Measurements from ENCODE around the gene PTPRN2.
A peak's percentile ranks its signal among the peaks of the same experiment; 100 is the strongest.
"Not testable (repeated sequence)": the region's sequence is repeated elsewhere in the genome, so short reads cannot be mapped to it uniquely, and the experiment has no call there.

The PTPRN2 gene

DNA sequence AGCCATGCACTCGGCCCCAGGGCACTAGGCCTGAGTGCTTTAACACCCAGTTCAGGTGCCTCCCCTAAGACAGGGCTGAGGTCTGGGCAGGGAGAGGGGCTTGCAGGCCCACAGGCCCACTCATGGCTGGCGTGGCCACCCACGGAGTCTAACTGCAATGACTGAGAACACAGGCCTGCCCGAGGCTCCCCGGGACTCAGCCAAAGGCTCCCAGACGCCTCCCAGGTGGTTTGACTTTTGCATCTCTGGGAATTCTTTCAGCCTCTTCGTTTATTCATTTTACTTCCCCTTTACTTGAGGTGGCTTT lies 37.3 kb downstream of the PTPRN2 start:
- no peak for FAIRE-seq

- peak; percentile 50 for FAIRE-seq
Measured at GRCh38 chr7:158549616-158550393, 37.8 kb downstream of the PTPRN2 start.

- no peak for FAIRE-seq
Measured at GRCh38 chr7:158549176-158549615, 38.4 kb downstream of the PTPRN2 start.

GRCh38 chr7:158548726-158549125 lies 38.9 kb downstream of the PTPRN2 start:
- FAIRE-seq: no peak

- FAIRE-seq: no peak
Measured at GRCh38 chr7:158547817-158548216, 39.8 kb downstream of the PTPRN2 start.

DNA sequence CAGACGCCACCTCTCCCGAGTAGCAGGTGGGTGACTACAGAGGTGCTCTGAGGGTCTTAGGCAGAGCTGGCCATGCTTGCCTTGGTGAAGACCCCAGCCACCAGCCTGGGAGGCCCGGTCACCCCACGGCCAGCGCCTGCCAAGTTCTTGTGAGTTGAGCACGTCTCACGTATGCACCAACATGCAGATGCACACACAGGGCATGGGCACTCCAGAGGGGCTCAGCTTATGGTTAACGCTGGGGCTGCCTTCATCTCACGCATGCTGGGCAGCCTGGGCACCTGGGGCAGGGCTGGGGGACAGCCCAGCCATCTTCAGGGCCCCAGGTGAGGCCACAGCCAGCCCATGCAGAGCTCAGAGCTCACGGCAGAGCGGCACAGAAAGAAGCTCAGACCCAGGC lies 41.0 kb downstream of the PTPRN2 start:
- no peak for FAIRE-seq

DNA sequence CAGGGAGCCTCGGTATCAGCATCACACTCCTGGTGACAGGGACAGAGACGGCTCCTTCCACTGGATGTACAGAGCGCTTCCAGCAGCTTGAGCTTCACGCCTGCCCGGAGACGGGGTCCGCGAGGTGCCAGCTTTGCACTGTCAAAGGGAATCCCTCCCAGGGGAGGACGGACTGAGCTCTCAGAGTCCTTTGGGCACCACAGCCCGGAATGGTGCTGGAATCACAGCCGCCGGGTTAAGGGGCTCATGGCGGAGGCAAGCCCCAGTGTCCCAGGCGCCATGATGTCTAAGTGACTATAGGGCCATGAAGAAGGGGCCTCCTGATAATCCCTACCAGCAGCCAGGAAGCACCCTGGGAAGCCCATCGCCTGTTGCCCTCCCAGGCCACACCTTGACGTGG lies 41.4 kb downstream of the PTPRN2 start:
- FAIRE-seq: no peak

DNA sequence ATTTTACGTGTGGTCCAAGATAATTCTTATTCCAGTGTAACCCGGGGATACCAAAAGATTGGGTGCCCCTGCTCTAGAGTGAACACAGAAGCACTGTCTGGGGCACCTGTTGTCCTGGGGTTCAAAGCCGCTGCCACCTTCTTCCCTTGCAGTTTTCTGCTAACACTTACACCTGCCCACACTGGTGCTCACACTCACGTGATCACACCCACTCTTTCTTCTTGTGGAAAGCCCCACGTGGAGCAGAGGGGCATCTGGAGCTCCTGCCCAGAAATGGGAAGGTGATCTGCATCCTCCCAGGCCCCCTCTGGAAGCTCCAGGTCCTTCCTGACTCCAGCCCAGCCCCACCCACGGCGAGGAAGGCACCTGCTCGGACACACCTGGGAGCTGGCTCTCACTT lies 42.9 kb downstream of the PTPRN2 start:
- FAIRE-seq: no peak

DNA sequence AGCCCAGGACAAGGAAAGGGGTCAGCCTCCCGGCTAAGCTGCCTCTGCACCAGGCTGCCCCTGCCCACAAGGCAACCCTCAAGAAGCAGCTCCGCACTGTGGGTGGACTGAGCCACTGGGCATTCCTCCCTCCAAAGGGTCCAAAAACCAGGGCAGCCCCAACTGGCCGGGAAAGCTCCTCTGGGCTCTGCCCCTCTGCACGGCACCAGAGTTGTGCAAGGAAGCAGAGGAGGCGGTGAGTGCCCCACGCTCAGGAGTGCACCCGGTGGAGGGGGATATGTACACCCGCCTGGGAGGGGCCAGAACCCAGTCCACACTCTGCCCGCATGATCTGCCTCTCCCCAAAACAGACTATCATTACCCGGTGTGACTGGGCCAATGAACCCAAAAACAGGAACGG lies 43.8 kb downstream of the PTPRN2 start:
- no peak for FAIRE-seq

DNA sequence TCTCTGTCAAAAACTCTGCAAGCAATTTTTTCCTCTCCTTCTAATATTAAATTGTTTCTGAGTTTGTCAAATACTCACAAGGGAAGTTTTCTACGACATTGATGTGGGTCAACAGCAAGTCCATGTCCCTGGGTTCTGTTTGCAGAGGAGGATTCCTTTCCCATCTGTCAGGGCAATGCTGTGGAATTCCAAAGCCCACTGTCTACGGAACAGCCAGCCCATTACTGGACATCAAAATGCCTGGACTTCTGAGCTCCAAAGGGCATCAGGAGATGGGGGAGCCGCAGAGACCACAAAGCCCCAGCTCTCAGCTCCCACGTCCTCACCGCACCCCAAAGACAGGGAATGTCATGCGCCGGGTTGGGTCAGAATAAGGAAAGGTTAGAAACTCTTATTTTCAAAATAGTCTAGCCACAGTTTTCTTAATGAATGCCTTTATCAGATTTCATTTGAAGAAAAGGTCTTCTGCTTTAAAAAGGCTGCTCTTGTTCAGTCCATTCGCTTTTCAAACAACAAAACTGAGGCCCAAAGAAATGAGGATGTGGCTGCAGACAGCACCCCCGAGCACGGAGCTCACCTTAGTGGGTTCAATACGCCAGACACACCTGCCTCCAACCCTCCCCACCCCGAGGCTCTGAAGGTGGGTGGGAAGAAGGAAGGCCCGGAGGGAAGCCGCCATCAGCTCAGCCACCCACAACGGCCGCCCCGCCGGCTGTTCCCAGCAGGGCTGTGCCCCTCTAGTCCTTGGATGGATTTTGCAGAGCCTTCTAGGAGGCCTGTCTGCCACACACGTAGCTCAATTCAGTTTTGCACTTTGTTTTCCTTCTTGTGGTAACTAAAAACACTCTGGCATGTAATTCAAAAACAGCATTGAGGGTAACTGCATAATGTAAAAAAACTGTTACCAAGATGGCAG lies 44.7 kb downstream of the PTPRN2 start:
- no peak for FAIRE-seq

- FAIRE-seq: no peak
Measured at GRCh38 chr7:158541346-158542010, 46.1 kb downstream of the PTPRN2 start.

GRCh38 chr7:158539711-158540146 lies 47.9 kb downstream of the PTPRN2 start:
- no peak for FAIRE-seq

DNA sequence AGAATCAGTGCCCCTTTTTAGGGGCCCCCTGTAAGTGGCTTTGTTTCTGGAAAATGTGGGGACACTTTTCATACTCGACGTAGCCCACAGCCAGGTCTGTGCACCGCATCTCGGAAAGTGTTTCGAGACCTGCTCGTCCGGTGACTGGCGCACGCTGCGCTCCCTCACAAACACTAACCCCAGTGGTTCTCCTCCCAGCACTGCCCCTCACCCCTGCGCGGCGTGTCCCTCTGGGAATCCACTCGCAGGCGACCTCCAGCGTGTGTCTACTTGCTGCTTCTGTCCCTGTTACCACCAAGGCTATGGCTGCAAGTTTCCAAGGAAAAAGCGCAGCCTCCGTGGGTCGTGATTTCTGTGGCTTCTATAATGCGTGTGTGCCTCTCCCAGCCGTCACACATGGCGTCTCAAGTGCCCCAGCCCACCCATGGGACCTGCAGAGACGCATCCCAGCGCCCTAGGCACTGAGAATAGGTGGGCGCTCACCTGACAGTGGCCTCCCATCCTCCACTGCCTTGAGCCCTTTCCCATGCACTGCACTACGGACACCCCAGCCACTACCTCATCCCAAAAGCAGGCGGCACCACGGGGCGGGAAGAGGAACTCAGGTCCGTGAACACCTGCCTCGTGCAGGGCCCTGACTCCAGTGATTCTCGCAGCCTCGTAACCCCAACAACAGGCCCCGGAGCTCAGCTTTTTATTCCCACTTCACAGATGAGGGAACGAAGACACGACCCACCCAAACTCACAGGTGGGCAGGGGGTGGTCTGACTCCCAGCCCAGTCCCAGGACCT lies 49.3 kb downstream of the PTPRN2 start:
- no peak for FAIRE-seq

DNA sequence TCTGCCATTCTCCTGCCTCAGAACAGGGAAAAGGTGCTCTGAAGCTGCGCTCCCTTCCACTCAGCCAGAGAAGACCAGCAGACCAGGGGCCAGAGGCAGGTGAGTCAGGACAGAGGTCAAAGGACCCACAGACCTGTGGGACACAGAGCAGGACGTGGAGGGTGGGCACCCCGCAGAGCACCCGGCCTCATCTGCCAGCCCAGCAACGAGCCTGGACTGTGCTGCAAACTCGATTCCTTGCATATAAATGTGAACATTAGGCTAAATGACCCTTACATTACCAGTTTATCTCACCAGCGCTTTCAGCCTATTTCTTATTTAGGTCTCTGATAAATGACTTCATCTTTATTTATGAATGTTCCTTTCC lies 50.1 kb downstream of the PTPRN2 start:
- FAIRE-seq: no peak

GRCh38 chr7:158536871-158537515 lies 50.6 kb downstream of the PTPRN2 start:
- no peak for FAIRE-seq

DNA sequence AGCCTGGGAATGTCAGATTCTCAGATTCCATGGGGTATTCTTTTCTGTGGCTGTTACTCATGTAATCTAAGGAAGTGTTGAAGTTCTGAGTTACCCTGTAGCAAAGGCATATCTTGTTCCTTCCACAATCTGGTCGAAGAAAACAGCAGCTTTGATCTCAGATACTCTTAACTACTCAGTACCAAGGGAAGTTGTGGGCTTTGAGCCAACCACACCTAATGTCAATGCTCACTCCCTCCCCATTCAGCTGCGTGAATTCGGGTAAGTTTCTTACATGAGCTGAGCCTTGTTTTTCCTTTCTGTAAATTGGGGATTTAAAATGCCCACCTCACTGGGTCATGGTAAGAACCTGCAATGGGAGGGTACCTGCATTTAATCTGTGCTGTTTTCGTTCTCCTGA lies 52.5 kb downstream of the PTPRN2 start:
- no peak for FAIRE-seq

GRCh38 chr7:158534598-158534997 lies 53.0 kb downstream of the PTPRN2 start:
- FAIRE-seq: no peak

DNA sequence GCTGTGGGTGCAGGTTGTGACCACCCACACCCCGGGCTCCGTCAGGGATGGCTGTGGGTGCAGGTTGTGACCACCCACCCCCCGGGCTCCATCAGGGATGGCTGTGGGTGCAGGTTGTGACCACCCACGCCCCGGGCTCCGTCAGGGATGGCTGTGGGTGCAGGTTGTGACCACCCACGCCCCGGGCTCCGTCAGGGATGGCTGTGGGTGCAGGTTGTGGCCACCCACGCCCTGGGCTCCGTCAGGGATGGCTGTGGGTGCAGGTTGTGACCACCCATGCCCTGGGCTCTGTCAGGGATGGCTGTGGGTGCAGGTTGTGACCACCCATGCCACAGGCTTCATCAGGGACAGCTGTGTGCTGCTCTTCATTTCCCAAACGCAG lies 53.5 kb downstream of the PTPRN2 start:
- not testable (repeated sequence) for FAIRE-seq

- FAIRE-seq: no peak
Measured at GRCh38 chr7:158533386-158534133, 54.1 kb downstream of the PTPRN2 start.

GRCh38 chr7:158532093-158532627 lies 55.5 kb downstream of the PTPRN2 start:
- no peak for FAIRE-seq

DNA sequence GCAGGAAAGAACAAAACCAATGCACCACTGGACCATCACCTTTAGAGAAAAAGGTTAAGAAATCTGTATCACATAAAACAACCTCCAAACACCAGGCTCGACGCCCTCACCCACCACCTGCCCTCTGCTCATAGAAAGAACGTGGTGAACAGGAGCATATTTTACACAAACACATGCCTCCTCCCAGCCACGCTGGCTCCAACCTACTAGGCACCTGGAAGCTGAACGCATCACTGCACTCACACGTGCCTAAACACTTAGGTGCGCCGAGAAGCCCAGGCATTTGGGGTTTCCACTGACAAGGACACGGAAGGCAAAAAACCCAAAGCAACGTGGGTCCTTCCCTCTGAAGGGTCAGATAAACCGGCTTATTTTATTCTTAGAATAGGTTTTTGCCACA lies 56.0 kb downstream of the PTPRN2 start:
- FAIRE-seq: no peak
